Fibroblast of peridontal ligament (primary cell): ENCODE results near the gene FAM78B.

Experiments
- DNase-seq: peaks from one replicate; pipeline ENCODE4 v3.0.0-alpha.2; 2010; ENCODE audit errors: extremely low read depth

The FAM78B gene

GRCh38 chr1:166166698-166167571, at the start of gene FAM78B:
FAM78B (minus strand) TSS chr1:166167001; CDS start chr1:166166248, 753 bp downstream.
- DNase-seq: peak; percentile 22

DNA sequence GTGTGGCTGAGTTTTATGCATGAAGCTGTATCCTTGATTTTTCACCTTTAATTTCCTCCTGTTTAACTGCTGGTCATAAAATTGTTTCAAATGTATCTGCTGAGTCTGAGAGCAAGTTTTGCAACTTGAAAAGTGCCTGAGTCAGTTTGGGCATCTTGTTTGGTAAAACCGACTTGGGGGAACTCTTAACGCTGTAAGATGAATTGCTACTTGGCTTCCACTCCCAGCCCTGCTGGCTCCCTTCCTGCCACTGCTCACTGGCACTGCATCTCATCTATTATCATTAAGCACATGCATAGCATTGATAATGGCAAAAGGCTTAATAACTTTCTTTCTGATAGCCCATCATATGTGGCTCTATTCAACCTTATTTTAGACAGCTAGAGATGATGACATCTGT, 35.7 kb upstream of the FAM78B start:
- no peak for DNase-seq

DNA sequence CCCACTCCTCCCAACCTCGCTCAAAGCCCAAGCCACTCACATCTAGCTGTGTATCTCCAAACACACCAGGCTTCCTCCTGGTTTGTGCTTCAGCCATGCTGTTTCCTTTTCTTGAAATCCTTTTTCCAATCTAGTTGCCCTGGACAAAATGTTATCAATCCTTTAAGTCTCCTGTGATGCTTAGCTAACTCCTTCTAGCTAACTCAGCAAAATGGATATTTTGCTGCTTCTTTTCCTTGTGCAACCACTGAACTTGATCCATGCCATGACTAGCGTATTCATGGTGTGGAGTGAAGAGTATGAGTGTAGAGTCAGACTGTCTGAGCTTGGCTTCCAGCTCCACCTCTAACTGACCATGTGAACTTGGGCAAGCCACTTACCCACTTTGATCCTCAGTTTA, 33.9 kb upstream of the FAM78B start:
- no peak for DNase-seq

DNA sequence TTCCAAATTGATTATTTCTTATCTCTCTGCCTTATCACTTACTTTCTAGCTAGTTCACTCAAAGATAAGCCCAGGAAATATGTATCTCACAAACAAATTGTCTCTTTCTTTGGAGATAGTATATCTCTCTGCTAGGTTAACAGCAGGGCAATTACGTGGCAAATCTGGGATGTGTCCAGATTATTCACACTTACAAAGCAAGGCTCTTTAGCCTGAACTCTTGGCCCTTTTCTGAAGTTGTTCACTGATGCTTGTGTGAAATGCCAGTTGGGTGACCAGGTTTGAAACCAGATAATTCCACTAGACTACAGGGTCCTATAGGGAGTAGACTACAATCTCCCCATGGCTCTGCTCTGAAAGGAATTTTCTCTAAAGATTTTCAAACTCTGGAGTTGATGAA, 30.8 kb upstream of the FAM78B start:
- no peak for DNase-seq

DNA sequence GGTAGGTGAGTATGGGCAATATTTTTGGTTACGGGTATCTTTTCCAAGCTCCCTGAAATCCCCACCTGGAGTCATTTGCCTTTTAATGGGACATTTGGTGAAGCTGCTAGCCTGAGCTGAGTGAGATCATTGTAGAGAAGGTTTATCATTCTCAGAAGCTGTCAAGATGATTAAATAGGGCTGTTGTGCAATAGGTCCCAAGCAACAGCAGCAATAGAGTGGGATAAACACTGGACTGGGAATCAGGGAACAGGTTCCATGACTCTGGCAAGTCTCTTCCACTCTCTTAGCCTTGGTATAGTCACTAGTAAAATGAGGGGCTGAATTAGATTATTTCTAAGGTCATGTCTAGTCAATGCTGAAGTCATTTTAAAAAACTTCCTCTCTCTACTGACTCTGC, 30.3 kb upstream of the FAM78B start:
- DNase-seq: no peak

GRCh38 chr1:166193057-166193698, 26.4 kb upstream of the FAM78B start:
- no peak for DNase-seq

DNA sequence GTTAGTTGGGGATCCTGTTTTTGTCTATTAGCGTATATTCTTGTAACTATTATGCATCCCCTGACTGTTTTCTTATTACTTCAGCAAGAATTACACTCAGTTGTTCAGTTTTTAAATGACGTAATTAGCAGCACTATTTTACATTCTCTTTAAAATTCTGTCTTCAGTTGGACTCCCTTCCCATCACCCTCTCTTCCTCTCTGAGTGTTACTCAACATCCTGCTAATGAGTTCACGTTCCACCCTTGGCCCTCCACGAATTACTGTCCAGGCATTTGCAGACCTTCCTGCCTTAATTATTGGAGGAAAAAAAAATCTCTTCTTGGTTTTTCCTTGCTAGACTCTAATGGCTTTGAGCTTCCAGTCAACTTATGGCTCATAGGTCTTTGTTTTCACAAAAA, 23.6 kb upstream of the FAM78B start:
- no peak for DNase-seq

- DNase-seq: no peak
These were observed 22.3 kb upstream of the FAM78B start for GRCh38 chr1:166189126-166189525.

DNA sequence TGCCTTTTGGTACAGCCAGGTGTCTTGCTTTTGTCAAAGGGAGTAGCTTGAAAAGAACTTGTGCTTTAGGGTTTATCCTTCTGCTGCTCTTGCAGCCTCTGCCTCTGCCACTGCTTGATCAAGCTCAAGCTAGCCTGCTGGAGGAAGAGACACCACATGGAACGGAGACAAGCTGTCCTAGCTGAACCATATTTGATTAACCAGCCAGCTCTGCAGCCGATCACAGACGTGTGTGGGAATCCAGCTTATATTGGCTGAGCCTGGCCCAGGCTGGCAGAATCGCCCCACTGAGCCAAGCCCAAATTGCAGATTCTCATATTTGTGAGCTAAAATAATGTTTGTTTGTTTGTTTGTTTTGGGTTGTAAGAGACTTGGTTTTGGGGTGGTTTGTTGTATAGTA, 18.7 kb upstream of the FAM78B start:
- DNase-seq: no peak

GRCh38 chr1:166184897-166185296, 18.1 kb upstream of the FAM78B start:
- DNase-seq: no peak

DNA sequence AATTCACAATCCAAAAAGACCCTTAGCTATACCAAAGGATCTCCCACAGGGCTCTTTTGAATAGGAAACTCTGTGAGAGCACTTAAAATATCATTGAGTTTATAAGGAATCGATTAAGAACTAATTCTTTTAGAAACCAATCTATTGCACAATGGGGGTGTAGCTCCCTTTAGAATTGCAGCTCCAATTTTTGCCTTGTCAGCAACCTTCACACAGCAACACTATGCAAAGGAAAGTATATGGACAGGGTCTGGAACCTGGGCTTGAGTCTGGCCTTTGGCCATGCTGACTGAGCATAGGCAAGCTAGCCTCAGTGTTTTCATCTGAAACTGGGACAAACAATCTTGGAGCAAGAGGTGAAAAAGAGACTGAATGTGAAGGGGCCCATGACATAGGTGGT, 17.2 kb upstream of the FAM78B start:
- no peak for DNase-seq

GRCh38 chr1:166182281-166182680, 15.5 kb upstream of the FAM78B start:
- DNase-seq: no peak

DNA sequence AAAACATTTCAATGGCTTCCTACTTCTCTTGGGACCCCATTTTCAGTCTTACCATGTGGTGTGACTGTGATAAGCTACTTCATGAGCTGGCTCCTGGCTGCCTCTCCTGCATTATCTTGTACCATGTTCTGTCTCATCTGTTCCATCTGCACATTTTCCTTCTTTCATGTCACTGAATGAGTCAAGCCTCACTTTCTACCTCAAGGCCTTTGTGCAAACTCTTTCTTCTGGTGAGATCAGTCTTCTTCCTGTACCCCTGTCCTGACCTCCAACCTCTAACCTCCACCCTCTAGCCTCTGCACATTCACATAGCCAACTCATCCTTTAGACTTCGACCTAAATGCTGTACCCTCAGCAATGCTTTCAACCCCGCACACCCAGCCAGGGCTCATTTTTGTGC, 9.6 kb upstream of the FAM78B start:
- DNase-seq: no peak

DNA sequence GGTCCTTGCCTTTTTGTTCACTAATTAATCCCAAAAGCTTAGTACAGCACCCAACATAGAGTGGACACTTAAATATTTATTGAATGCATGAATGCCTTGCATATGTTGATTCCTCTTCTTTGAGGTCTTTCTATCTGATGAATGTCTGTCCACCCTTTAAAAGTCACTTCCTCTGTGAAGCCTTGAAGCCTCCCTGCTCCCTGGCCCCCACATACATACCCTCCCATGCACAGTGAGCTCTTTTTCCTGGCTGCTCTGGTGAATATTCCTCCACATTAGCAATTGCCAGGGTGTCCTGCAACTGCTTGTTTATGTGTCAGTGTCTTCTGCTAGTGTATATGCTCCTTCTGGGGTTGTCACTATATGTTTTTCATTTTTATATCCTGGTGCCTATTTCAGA, 8.2 kb upstream of the FAM78B start:
- no peak for DNase-seq

DNA sequence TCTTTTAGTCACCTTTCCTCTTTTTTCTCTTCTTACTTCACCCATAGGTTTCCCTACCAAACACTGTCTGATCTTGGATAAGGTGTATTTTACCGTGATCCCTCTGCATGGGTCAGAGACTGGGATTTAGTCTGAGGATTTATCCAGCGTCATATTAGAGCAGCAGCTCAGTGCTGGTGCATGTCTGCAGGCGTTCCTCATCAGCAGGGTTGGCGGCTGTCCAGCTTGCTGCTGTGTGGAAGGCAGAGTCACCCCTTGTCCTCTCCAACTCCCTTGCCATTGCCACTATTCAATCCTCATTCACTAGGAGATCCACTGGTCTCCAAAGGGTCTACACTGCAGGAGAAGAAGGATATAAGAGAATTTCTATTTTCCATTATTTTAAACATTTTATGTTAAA, 7.3 kb upstream of the FAM78B start:
- no peak for DNase-seq

GRCh38 chr1:166172106-166172505, 5.3 kb upstream of the FAM78B start:
- no peak for DNase-seq

DNA sequence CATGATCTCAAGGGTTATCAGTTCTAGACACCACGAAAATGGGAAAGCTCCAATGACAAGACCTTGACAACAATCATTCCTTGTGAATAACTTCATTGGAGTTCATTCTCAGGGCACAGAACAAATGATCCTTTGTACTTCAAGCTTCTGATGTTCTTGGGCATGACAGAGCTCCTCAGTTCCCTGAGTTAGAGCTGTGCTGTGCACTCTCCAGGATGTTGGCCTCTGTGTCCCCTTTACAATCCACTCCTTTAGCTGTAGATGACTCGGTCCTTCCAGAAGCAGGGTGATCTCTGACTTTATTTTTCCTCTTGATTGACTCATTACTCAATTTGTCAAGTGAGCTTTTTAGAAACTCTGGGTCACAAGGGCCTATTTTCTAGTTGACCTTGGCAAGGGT, 3.9 kb upstream of the FAM78B start:
- DNase-seq: no peak

DNA sequence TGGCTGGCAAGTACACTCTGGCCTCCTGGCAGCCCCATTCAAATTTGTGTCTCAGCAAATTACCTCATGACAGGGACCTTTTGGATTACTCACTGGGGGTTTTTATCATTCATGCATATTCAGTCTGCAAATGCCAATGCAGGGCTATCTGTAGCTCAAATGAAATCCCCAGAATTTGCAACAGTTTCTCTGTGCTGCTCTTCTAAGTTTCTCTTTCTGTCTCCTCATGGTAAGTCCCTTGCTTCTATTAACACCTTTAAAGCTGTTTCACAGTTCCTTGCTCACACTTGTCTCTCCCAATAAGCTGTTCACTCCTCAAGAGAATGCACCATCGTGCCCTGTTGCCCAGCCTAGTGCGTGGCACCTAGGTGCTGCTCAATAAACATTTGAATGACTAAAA, 3.3 kb upstream of the FAM78B start:
- DNase-seq: no peak

- no peak for DNase-seq
These were observed 2.4 kb upstream of the FAM78B start for GRCh38 chr1:166169182-166169581.

- DNase-seq: no peak
These were observed 748 bp upstream of the FAM78B start for GRCh38 chr1:166167572-166167925.

DNA sequence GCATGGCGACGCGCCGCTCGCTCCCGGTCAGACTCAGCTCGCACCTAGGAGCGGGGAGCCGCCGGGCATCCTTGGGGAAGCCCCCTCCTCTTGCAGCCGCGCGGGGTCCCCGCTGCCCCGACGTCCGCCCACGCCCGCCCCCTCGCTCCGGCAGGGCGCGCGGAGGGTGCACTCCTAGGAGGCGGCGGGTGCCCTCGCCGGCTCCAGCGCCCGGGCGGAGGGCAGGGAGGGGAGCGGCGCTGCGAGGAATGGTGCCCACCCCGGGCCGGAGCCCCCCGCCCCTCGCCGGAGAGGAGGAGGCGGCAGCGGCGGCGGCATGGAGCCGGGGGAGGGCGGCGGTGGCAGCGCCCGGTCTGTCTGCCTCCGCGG, 488 bp downstream of the FAM78B start:
- no peak for DNase-seq

DNA sequence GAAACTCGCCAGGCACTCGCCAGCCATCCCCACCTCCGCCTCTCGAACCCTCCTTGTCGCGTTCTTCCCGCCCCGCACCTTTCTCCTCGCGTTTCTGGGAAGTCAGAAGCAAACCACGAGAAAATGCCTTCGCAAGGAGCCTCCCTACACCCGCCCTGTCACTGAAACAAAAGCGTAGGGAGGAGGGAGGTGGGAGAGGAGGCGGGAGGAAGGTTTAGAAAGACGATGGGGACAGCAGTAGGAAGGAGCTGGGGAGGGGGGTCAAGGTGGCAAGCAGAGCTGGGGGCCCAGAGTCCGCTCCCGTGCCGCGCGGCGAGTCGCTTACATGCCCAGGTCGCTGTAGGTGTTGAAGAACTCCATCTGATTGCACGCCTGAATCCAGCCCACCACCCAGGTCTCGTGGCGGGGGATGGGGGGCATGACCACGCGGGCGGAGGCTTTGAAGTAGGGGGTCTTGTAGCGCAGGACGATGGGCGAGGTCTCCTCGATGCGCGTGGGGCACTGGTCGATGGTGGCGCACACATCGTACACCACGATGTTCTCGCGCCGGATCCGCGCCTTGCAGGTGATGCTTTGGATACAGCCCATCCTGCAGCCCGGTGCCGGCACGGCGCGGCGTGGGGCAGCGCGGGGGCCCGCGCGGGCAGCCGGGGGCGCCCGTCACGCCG, 1.0 kb downstream of the FAM78B start:
- DNase-seq: peak; percentile 4
